GM12873 (cell line): ENCODE data around the gene EHD1.

ENCODE experiments used
- TF ChIP-seq, protein P1 (sequence below): IDR thresholded peaks from 2 replicates; pipeline ENCODE4 v1.5.1; 2012; ENCODE audit warnings: low read depth, mild to moderate bottlenecking, moderate library complexity, low read length, control low read depth; ENCODE audit not compliant: insufficient read depth; ENCODE audit errors: missing control alignments

EHD1 gene

DNA sequence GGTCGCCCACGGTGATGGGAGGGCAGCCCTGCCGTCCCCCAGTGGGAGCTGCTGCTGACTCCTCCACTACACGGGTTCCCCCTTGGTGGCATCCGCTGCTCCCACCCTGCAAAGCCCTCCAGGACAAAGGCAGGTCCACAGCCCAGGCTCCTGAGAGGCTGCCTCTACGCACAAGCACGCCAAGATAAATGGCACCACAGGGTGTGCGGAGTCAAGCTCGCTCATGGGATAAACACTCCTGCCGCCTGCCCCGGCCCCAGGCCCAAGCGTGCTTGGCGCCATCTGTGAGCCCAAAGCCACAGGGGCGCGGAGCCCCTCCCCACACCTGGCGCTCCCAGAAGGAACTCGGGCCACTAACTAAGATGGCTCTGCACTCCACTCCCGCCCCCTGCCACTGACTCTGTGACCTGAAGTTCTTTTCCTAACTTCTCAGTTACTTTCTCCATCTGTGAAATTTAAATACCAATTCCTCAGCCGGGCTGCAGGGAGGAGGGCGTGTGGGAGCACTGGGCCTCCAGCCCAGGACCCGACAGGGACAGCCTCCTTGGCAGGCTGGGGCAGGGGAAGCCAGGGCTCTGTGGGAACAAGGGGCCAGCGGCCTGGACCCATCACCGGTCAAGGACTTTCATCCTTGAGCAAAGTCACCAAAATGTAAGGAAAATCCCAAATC, 14.9 kb downstream of the EHD1 start:
- TF ChIP-seq, protein P1, sequence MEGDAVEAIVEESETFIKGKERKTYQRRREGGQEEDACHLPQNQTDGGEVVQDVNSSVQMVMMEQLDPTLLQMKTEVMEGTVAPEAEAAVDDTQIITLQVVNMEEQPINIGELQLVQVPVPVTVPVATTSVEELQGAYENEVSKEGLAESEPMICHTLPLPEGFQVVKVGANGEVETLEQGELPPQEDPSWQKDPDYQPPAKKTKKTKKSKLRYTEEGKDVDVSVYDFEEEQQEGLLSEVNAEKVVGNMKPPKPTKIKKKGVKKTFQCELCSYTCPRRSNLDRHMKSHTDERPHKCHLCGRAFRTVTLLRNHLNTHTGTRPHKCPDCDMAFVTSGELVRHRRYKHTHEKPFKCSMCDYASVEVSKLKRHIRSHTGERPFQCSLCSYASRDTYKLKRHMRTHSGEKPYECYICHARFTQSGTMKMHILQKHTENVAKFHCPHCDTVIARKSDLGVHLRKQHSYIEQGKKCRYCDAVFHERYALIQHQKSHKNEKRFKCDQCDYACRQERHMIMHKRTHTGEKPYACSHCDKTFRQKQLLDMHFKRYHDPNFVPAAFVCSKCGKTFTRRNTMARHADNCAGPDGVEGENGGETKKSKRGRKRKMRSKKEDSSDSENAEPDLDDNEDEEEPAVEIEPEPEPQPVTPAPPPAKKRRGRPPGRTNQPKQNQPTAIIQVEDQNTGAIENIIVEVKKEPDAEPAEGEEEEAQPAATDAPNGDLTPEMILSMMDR: no peak

GRCh38 chr11:64862987-64863390, 15.4 kb downstream of the EHD1 start:
- TF ChIP-seq, protein P1: no peak

DNA sequence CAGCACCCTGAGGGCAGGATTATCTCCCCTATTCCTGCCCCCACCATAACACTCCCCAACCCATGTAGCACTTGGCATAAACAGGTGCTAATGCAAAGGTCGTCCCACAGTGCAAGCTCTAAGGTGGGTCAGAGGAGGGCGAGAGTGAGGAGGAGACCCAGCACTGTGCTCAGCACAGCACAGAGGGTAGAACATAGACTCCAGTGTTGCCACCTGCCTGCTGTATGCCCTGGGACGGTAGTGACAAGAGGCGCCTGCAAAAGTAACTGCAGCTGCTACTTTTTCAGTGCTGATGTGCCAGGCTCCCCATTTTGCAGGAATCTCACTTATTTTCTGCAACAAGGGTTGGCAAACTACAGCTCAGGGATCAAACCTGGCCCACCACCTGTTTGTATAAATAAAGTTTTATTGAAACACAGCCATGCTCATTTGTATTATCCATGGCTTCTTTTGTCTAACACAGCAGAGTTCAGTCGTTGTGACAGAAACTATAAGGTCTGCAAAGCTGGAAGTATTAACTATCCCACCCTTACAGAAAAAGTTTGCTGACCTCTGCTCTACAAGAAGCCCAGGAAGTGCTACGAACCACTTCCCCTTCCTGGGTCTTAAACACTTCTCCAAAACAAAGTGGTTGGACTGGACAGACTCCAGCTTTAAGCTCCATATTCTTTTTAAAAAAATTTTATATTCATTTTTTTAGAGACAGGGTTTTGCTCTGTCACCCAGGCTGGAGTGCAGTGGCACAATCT, 17.0 kb downstream of the EHD1 start:
- TF ChIP-seq, protein P1: peak; percentile 21

DNA sequence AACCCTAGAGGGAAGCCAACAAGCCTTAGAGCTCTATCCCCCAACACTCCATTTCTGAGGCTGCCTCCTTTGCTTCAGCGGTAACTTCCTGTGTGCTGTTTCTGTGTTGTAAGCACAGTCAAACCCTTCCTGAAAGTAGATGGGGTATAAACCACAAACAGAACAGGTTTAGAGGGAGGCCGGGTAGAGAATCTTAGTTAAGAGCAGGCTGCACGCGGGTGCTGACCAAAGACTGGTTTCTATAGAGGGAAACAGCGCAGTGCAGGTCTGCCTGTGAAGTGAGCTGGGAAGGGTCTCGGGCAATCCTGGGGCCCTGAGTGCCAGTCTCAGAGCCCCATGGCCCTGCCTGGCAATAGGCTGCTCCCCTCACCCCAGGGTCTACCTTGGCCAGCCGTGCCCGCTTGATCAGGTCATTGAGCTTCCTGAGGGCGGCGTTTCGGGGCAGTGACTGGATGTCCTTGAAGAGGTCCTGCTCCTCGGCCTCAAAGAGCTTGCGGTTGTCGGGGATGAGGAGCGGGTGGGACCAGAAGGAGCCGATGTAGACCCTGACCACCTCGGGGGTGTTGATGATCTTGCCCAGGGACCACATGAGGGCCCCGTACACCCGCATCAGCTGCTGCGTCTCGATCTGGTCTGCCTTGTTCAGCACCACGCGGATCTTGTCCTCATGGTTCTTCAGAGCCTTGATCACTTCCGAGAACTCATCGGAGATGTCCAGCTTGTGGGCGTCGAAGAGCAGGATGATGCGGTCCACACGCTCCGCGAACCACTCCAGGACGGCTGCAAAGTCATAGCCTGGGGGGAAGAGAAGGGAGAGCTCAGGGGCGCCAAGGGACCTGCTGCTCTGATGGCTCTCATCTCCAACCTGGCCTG, 18.6 kb downstream of the EHD1 start:
- TF ChIP-seq, protein P1: no peak

DNA sequence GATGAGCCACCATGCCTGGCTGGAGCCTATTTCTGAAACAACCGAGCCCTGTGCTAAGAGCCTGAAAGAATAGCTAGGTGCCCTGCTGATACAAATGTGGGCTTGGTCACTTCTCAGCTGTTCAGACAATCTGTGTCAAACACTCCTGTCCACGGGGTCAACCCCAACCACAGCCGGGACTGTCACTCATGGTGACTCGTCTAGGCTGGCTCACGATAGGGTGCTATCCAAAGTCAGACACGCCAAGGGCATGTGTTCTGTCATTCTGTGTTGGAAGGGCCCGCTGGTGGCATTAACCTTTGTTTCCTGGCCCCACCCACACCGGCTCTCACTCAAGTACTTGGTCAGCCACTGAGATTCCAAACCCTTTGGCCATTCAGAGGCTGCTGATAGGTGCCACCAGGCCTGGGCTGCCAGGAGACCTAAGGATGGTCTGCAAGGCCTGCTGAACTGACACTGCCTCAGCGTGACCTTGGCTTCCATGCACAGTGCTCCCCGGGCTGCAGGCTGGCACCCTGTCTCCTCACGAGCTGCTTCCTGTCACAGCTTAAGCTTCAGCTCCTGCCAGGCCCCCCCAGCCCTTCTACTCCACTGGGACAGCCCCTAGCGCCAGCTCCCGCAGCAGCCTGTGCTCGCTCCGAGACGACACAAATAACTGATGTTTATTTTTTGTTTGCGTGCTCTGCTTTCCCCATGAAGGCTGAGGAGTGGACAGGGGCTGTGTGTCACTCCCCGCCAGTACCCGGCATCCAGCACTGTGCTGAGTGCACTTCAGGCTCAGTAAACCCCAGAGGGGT, 19.8 kb downstream of the EHD1 start:
- TF ChIP-seq, protein P1: no peak

GRCh38 chr11:64857485-64857884, 20.9 kb downstream of the EHD1 start:
- TF ChIP-seq, protein P1: no peak
